Keratinocyte (primary cell): ENCODE measurements around the gene RASGEF1C. TPM values are rescaled to one million over a fixed set of nuclear protein-coding genes. Genes with fewer than 3 reads are reported as not detected.

Experiments
- DNase-seq: peaks from one replicate; pipeline ENCODE4 v3.0.0-alpha.2; 2011; ENCODE audit warnings: low read depth, missing footprints, low spot score
- FAIRE-seq: peaks from 2 replicates; lab custom pipeline; 2011; peaks lifted over from hg19 to GRCh38; lab: Jason Lieb, UNC
- H2AFZ ChIP-seq: 2 replicates; pipeline ENCODE4 v1.6.0; 2012; ENCODE audit warnings: low read length, control low read depth, inconsistent platforms; ENCODE audit not compliant: control insufficient read depth
- H3K27ac ChIP-seq: 2 replicates; pipeline ENCODE4 v1.5.1; 2011; ENCODE audit warnings: low read length; ENCODE audit not compliant: control insufficient read depth, insufficient read depth
- H3K27me3 ChIP-seq: 3 replicates; pipeline ENCODE4 v1.6.0; 2011; ENCODE audit warnings: low read length; ENCODE audit not compliant: control insufficient read depth, insufficient read depth; ENCODE audit errors: extremely low read depth
- H3K36me3 ChIP-seq, 2 experiments: 2 replicates in 1 of 2; 3 replicates in 1 of 2; pipeline ENCODE4 v1.5.1; 2011; ENCODE audit warnings: low read length in 2 of 2, mild to moderate bottlenecking in 1 of 2; ENCODE audit not compliant: control insufficient read depth in 2 of 2, insufficient read depth in 2 of 2; ENCODE audit errors: extremely low read depth in 1 of 2
- H3K4me1 ChIP-seq: 3 replicates; pipeline ENCODE4 v1.5.1; 2011; ENCODE audit warnings: low read length; ENCODE audit not compliant: control insufficient read depth, insufficient read depth; ENCODE audit errors: extremely low read depth
- H3K4me2 ChIP-seq: 3 replicates; pipeline ENCODE4 v1.6.0; 2011; ENCODE audit warnings: low read depth, low read length; ENCODE audit not compliant: control insufficient read depth, insufficient read depth; ENCODE audit errors: extremely low read depth
- H3K4me3 ChIP-seq, 3 experiments: fragments of 200-600 bp in 1 of 3; sonication (generic) in 1 of 3; 2 replicates in 2 of 3; 3 replicates in 1 of 3; pipeline ENCODE4 v1.5.1; 2011 to 2016; ENCODE audit warnings: low read length in 3 of 3, mild to moderate bottlenecking in 3 of 3, control low read depth in 2 of 3, inconsistent platforms in 1 of 3, low read depth in 1 of 3, mixed read lengths in 1 of 3, mixed run types in 1 of 3, moderate library complexity in 1 of 3; ENCODE audit not compliant: control insufficient read depth in 2 of 3, insufficient read depth in 2 of 3; ENCODE audit errors: extremely low read depth in 1 of 3
- H3K79me2 ChIP-seq: 2 replicates; pipeline ENCODE4 v1.6.0; 2012; ENCODE audit warnings: low read length; ENCODE audit not compliant: control insufficient read depth, insufficient read depth
- H3K9ac ChIP-seq: 3 replicates; pipeline ENCODE4 v1.6.0; 2011; ENCODE audit warnings: low read length; ENCODE audit not compliant: control insufficient read depth, insufficient read depth; ENCODE audit errors: extremely low read depth
- H3K9me1 ChIP-seq: 3 replicates; pipeline ENCODE4 v1.6.0; 2011; ENCODE audit warnings: low read length; ENCODE audit not compliant: control insufficient read depth, insufficient read depth; ENCODE audit errors: extremely low read depth
- H3K9me3 ChIP-seq: 2 replicates; pipeline ENCODE4 v1.5.1; 2012; ENCODE audit warnings: low read depth, low read length; ENCODE audit not compliant: control insufficient read depth
- H4K20me1 ChIP-seq: 3 replicates; pipeline ENCODE4 v1.6.0; 2011; ENCODE audit warnings: low read length; ENCODE audit not compliant: control insufficient read depth, insufficient read depth; ENCODE audit errors: extremely low read depth
- EZH2 ChIP-seq: IDR thresholded peaks from one replicate; pipeline ENCODE4 v1.6.1; 2012; ENCODE audit warnings: inconsistent platforms, mild to moderate bottlenecking, low read length, moderate library complexity
- dilution Hi-C: fragments of 300-500 bp; cut with MboI; formaldehyde crosslinking; loops from one replicate; pipeline ENCODE4 v1.7.0; 2020; ENCODE audit warnings: low sequenced_read_pairs; ENCODE audit not compliant: extremely low pct_ligation_motif_present
- polyA plus RNA-seq, 5 experiments: library from polyadenylated mRNA; depleted of rRNA in 3 of 5; stranded (reverse) in 3 of 5; stranded (forward) in 1 of 5; unstranded in 1 of 5; fragments of >200 nt; gene quantifications; 1 replicate in 1 of 5; 2 replicates in 3 of 5; 3 replicates in 1 of 5; pipeline versions ENCODE4 v1.2.1 to v1.2.3, GENCODE V29; 2011 to 2012; ENCODE audit warnings: missing spikeins in 2 of 5, low read depth in 1 of 5, low replicate concordance in 1 of 5
- TF ChIP-seq, protein P1 (sequence below), 3 experiments: IDR thresholded peaks in 1 of 3; conservative IDR thresholded peaks in 1 of 3; optimal IDR thresholded peaks in 1 of 3; 2 replicates in 2 of 3; 3 replicates in 1 of 3; pipeline versions ENCODE3 to v1.5.1; 2011; ENCODE audit warnings: low read length in 3 of 3, mild to moderate bottlenecking in 3 of 3, moderate library complexity in 2 of 3, control low read depth in 1 of 3, inconsistent platforms in 1 of 3; ENCODE audit not compliant: insufficient read depth in 2 of 3; ENCODE audit errors: extremely low read depth in 1 of 3

RASGEF1C gene
- polyA plus RNA-seq, 1 donor (not counting 4 experiments of a cell fraction or from before 2014, with no cell fraction given) = not detected

DNA sequence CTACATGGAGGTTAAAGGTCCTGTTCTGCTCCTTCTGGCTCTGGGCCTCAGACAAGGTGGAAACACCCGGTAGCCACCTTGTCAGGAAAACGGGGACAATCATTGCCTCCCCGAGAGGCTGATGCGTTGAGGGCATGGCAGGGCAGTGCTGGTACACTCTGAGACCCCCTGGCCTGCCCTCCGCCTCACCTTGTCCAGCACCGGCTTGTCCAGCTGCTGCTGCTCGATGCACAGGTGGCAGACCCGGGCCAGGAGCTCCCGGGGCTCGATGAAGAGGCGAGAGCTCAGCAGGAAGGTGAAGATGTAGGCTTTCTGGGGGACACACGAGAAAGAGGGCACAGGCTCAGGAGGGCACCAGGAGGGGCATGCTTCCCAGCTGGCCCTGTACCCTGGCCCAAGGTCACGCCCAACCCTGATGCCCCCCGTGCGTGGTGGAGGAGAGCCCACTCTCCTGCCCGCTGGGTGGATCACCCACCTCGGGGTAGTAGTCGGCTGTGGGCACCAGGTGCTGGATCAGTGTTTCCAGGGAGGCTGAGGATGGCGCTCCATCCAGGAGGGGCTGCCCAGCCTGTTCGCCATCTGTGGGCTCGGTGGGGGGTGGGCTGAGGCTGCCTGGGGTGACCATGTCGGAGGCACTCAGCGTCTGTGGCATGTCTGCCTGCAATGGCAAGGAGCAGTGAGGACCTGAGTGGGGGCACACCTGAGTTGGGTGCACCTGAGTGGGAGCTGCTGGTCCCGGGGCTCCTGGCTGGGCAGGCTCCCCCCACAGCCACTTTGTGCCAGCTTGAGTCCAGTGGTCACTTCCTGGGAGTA lies 71.4 kb downstream of the RASGEF1C start:
- Histone ChIP-seq H3K27me3 (no peaks in the 10 kb centered on the region), H3K79me2 (no peaks in the 10 kb centered on the region), H2AFZ (no peak overlapping the region), H3K36me3 (no peaks in the 10 kb centered on the region), H3K9me3 (no peaks in the 10 kb centered on the region), H3K9me1 (no peaks in the 10 kb centered on the region), H4K20me1 (no peaks in the 10 kb centered on the region), H3K4me3 (no peak overlapping the region), H3K27ac (no peak overlapping the region), H3K4me2 (no peak overlapping the region), H3K9ac (no peak overlapping the region), H3K4me1 (no peaks in the 10 kb centered on the region)
- TF ChIP-seq EZH2 = no peak
- TF ChIP-seq, protein P1, sequence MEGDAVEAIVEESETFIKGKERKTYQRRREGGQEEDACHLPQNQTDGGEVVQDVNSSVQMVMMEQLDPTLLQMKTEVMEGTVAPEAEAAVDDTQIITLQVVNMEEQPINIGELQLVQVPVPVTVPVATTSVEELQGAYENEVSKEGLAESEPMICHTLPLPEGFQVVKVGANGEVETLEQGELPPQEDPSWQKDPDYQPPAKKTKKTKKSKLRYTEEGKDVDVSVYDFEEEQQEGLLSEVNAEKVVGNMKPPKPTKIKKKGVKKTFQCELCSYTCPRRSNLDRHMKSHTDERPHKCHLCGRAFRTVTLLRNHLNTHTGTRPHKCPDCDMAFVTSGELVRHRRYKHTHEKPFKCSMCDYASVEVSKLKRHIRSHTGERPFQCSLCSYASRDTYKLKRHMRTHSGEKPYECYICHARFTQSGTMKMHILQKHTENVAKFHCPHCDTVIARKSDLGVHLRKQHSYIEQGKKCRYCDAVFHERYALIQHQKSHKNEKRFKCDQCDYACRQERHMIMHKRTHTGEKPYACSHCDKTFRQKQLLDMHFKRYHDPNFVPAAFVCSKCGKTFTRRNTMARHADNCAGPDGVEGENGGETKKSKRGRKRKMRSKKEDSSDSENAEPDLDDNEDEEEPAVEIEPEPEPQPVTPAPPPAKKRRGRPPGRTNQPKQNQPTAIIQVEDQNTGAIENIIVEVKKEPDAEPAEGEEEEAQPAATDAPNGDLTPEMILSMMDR (optimal IDR thresholded peaks at IDR 0.05 in 1 of 3, IDR thresholded peaks at IDR 0.05 in 1 of 3, conservative IDR thresholded peaks at IDR 0.05 in 1 of 3; ENCODE audit: extremely low read depth in 1 of 3, insufficient read depth in 2 of 3, low read length in 3 of 3) = no peak
- FAIRE-seq = no peak
- no peak for DNase-seq
- dilution Hi-C loops = no loop called here

DNA sequence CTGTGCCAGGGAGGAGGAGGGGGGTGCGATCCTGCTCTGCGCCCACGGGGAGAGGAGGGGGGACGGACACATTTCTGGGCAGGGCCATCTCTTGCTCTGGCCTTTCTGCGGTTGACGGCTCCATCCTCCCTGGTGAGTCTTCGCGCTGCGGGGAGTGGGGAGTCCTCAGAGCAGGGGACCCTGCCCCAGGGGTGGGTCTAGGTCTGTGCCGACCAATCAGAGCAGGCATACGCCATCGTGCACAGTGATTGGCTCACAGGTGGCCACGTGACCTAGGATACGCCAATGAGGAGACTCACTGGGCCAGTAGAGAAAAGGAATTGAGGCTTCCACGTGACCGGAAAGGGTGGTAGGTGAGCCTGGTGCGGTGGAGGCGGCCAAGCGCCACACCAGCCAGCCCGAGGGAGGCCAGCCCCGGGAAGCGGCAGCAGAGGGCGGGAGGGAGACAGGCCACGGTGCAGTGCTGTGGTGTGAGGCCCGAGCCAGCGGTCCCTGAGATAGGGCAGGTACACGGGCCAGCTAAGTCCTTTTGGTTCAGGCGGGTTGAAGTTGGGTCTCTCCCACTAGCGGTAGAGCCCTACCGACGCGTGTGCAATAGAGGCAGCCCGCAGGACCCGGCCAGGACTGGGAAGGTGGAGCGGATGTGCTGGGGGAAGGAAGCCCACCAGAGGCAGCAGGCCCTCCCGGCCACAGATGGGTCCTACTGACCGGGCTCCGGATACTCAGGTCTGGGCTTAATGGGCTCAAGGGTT lies 72.2 kb downstream of the RASGEF1C start:
- H3K4me1 ChIP-seq = no peaks in the 10 kb centered on the region
- dilution Hi-C loops = no loop called here
- H2AFZ ChIP-seq = no peak overlapping the region
- no peaks in the 10 kb centered on the region for H3K36me3 ChIP-seq
- no peaks in the 10 kb centered on the region for H3K27me3 ChIP-seq
- no peaks in the 10 kb centered on the region for H3K9me1 ChIP-seq
- no peak for TF ChIP-seq EZH2
- TF ChIP-seq, protein P1 (optimal IDR thresholded peaks at IDR 0.05 in 1 of 3, IDR thresholded peaks at IDR 0.05 in 1 of 3, conservative IDR thresholded peaks at IDR 0.05 in 1 of 3; ENCODE audit: extremely low read depth in 1 of 3, insufficient read depth in 2 of 3, low read length in 3 of 3) = no peak
- no peak overlapping the region for H3K9ac ChIP-seq
- H3K79me2 ChIP-seq = no peaks in the 10 kb centered on the region
- H3K27ac ChIP-seq = no peak overlapping the region
- no peaks in the 10 kb centered on the region for H3K9me3 ChIP-seq
- no peak overlapping the region for H3K4me2 ChIP-seq
- DNase-seq = no peak
- FAIRE-seq = no peak
- no peak overlapping the region for H3K4me3 ChIP-seq
- H4K20me1 ChIP-seq = no peaks in the 10 kb centered on the region
